ENCODE measurements around the gene MID1.
"Not testable (repeated sequence)": the region's sequence is repeated elsewhere in the genome, so short reads cannot be mapped to it uniquely, and the experiment has no call there.

Gene MID1

GRCh38 chrX:10598540-10598939 is 21.8 kb downstream of the MID1 start:
- no peak overlapping the region for H3K4me3 ChIP-seq (ENCODE audit: control insufficient read depth, low read depth, low read length)
- TF ChIP-seq, protein P1, sequence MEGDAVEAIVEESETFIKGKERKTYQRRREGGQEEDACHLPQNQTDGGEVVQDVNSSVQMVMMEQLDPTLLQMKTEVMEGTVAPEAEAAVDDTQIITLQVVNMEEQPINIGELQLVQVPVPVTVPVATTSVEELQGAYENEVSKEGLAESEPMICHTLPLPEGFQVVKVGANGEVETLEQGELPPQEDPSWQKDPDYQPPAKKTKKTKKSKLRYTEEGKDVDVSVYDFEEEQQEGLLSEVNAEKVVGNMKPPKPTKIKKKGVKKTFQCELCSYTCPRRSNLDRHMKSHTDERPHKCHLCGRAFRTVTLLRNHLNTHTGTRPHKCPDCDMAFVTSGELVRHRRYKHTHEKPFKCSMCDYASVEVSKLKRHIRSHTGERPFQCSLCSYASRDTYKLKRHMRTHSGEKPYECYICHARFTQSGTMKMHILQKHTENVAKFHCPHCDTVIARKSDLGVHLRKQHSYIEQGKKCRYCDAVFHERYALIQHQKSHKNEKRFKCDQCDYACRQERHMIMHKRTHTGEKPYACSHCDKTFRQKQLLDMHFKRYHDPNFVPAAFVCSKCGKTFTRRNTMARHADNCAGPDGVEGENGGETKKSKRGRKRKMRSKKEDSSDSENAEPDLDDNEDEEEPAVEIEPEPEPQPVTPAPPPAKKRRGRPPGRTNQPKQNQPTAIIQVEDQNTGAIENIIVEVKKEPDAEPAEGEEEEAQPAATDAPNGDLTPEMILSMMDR (conservative IDR thresholded peaks at IDR 0.05; ENCODE audit: control insufficient read depth, insufficient read depth, low read depth, low read length): no peak
- DNase-seq (ENCODE audit: low read depth): no peak

- TF ChIP-seq, protein P1 (conservative IDR thresholded peaks at IDR 0.05; ENCODE audit: control insufficient read depth, insufficient read depth, low read depth, low read length): peak; percentile 65
- DNase-seq (ENCODE audit: low read depth): peak; percentile 64
- no peak overlapping the region for H3K4me3 ChIP-seq (ENCODE audit: control insufficient read depth, low read depth, low read length)
Measured at GRCh38 chrX:10597871-10598270, 22.5 kb downstream of the MID1 start.

- TF ChIP-seq, protein P1 (conservative IDR thresholded peaks at IDR 0.05; ENCODE audit: control insufficient read depth, insufficient read depth, low read depth, low read length): no peak
- DNase-seq (ENCODE audit: low read depth): no peak
- no peak overlapping the region for H3K4me3 ChIP-seq (ENCODE audit: control insufficient read depth, low read depth, low read length)
Measured at GRCh38 chrX:10591363-10592335, 28.7 kb downstream of the MID1 start.

GRCh38 chrX:10589787-10590186 is 30.6 kb downstream of the MID1 start:
- DNase-seq (ENCODE audit: low read depth); H3K4me3 ChIP-seq (ENCODE audit: control insufficient read depth, low read depth, low read length): not testable (repeated sequence)

- DNase-seq (ENCODE audit: low read depth): no peak
- no peak overlapping the region for H3K4me3 ChIP-seq (ENCODE audit: control insufficient read depth, low read depth, low read length)
- TF ChIP-seq, protein P1 (conservative IDR thresholded peaks at IDR 0.05; ENCODE audit: control insufficient read depth, insufficient read depth, low read depth, low read length): no peak
Measured at GRCh38 chrX:10589098-10589497, 31.3 kb downstream of the MID1 start.

- not testable (repeated sequence) for DNase-seq (ENCODE audit: low read depth); H3K4me3 ChIP-seq (ENCODE audit: control insufficient read depth, low read depth, low read length)
Measured at GRCh38 chrX:10584882-10585281, 35.5 kb downstream of the MID1 start.

GRCh38 chrX:10582945-10583344 is 37.4 kb downstream of the MID1 start:
- DNase-seq (ENCODE audit: low read depth): peak; percentile 75
- TF ChIP-seq, protein P1 (conservative IDR thresholded peaks at IDR 0.05; ENCODE audit: control insufficient read depth, insufficient read depth, low read depth, low read length): no peak
- H3K4me3 ChIP-seq (ENCODE audit: control insufficient read depth, low read depth, low read length): no peak overlapping the region

All from fibroblast of mammary gland (primary cell).